ENCODE measurements around the gene FNDC10.
A peak's percentile ranks its signal among the peaks of the same experiment; 100 is the strongest.

FNDC10 gene

DNA sequence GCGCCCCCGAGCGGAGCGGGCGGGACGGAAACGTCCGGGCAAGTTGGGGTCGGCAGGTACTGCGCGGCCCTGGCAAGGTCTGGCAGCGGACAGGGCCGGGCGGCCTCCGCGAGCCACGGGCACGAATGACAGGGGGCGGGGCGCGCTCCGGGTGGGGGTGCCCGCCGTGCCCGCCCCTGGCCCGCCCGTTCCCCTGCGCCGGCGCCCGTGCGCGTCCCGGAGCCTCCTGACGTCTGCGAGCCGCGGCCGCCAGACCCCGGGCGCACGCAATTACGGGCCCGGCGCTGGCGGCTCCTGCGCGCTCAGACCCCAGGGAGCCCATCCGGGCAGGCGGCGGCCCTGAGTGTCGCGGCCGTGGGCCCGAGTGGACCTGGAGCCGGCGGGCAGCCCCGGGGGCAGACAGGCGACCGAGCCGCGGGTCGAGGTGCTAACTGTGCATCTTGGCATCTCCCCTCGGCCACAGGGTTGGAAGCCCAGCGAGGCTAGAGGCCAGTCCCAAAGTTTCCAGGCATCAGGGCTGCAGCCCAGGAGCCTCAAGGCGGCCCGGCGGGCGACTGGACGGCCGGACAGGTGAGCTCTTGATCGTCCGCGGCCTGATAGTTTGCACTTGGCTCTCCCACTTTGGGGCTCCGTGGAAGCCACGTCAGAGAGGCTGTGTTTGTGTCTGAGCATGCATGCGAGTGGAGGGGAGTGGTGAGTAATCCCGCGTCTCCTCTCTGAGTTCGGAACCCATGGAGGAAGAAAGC, 16.3 kb upstream of the FNDC10 start:
- no peak for DNase-seq (ENCODE audit: low read depth in 2 of 2)

DNA sequence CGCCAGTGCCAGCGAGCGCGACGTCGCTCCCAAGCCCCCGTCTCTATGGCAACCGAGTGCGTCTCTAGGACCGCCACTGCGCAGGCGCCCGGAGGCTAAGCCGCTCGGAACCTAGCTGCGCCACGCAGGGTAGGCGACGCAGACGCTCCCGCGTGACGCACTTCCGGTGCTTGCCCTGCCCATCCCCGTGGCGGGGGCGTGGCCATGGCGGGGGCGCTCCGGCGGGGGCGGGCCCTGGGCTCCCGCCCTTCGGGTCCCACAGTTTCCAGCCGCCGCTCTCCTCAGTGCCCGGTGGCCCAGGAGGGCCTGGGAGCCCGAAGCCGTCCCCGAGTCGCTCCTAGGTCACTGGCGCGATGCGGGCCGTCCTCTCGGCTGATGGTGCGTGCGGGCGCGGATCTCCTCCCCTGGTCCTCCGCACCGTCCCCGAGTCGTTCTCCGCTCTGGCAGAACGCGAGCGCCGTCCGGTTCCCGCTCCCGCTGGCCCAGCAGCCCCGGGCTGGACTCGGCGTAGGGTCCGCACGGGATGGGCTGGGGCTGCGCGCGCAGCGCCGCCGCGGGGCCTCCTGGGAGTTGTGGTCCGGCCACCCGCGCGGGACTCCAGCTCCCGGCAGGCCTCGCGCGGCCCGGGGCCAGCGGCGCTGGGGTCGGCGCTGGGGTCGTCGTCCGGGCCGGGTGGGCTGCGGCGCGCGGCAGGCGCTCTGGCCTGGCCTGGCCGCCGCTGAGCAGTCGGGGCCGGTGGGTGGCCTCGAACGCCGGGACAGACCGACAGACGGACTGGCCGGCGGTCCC, 15.5 kb upstream of the FNDC10 start, which contains the start of gene MIB2:
TSS of gene MIB2 (plus strand) at position 245 of the 789 bp plus-strand sequence. CDS start 7,953 bp downstream, outside the sequence.
- peak; percentile 94 to 95 for DNase-seq (ENCODE audit: low read depth in 2 of 2)

- no peak for DNase-seq (ENCODE audit: low read depth in 2 of 2)
These were observed 15.0 kb upstream of the FNDC10 start for GRCh38 chr1:1614954-1615255.

DNA sequence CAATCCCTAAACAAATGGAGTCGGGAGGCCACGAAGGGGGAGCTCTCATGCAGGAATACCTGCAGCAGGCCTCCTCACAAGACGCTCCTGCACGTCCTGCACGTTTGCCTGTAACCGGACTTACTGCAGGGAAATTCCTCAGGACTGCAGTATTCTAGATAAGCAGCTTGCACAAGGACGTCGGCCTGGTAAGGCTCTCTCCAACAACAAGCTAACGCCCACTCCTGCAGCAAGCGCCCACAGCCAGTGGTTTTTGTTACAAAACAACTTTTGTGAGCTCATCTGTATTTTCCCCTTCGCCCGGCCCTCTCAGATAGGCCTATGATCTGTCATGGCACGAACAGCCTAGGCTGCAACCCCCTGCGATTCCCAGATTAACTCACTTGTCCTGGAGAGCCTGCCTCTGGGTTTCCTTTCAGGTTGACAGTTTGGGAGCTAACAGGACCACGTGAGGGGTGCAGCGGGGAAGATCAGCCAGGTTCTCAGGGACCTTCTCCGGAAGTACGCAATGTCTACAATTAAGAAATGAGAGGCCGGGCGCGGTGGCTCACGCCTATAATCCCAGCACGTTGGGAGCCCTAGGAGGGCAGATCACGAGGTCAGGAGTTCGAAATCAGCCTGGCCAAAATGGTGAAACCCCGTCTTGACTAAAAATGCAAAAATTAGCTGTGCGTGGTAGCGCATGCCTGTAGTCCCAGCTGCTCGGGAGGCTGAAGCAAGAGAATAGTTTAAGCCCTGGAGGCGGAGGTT, 14.4 kb upstream of the FNDC10 start:
- no peak for DNase-seq (ENCODE audit: low read depth in 2 of 2)

- no peak for DNase-seq (ENCODE audit: low read depth in 2 of 2)
These were observed 13.7 kb upstream of the FNDC10 start for GRCh38 chr1:1613509-1614082.

- DNase-seq (ENCODE audit: low read depth in 2 of 2): no peak
These were observed 12.1 kb upstream of the FNDC10 start for GRCh38 chr1:1612104-1612400.

DNA sequence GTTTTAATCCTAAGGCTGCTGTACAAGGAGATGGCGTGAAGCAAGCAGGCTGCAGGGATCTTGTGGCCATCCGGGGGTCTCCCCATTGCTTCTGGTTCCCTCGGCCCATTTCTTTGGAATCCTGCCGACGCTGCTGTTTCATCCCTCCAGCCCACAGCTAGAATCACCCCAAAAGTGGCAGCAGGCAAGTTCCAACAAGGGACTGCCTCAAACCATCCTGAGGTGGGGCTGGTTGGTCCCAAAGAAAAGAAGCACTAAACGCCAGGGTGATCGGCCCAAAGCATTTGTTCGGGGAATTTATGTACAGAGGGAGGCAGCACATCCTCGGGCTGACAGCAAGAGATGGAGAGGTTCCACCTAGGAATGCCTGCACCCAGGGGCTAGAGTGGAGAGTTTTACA, 10.9 kb upstream of the FNDC10 start:
- DNase-seq (ENCODE audit: low read depth in 2 of 2): no peak

DNA sequence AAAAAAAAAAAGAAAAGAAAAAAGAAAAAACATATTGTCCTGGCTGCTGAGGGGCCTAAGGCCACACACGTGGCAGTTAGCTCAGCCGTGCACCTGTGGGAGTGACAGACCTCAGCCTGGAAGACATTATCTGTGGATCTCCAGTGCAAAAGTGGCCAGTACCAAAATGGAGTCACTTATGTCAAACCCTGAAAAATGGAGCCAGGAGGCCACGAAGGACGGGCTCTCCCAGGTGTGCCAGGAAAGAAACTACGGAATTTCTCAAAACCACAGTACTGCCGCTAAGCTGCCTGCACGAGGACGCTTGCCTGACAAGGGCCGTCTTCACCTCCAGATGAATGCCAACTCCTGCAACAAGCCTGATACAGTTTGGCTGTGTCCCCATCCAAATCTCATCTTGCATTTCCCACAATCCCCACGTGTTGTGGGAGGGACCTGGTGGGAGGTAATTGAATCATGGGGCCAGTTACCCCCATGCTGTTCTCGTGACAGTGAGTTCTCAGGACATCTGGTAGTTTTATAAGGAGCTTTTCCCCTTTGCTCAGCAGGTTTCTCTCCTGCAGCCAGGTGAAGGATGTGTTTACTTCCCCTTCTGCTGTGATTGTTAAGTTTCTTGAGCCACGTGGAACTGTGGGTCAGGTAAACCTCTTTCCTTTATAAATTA, 10.0 kb upstream of the FNDC10 start:
- DNase-seq (ENCODE audit: low read depth in 2 of 2): no peak

GRCh38 chr1:1606232-1606631, 6.3 kb upstream of the FNDC10 start:
- no peak for DNase-seq (ENCODE audit: low read depth in 2 of 2)

GRCh38 chr1:1605724-1606123, 5.8 kb upstream of the FNDC10 start:
- DNase-seq (ENCODE audit: low read depth in 2 of 2): no peak

- DNase-seq (ENCODE audit: low read depth in 2 of 2): no peak
These were observed 5.2 kb upstream of the FNDC10 start for GRCh38 chr1:1605034-1605591.

- no peak for DNase-seq (ENCODE audit: low read depth in 2 of 2)
These were observed 4.6 kb upstream of the FNDC10 start for GRCh38 chr1:1604374-1605033.

- DNase-seq (ENCODE audit: low read depth in 2 of 2): no peak
These were observed 3.9 kb upstream of the FNDC10 start for GRCh38 chr1:1603671-1604373.

GRCh38 chr1:1602968-1603506, 3.1 kb upstream of the FNDC10 start:
- no peak for DNase-seq (ENCODE audit: low read depth in 2 of 2)

GRCh38 chr1:1602304-1602967, 2.5 kb upstream of the FNDC10 start:
- no peak for DNase-seq (ENCODE audit: low read depth in 2 of 2)

- no peak for DNase-seq (ENCODE audit: low read depth in 2 of 2)
These were observed 1.8 kb upstream of the FNDC10 start for GRCh38 chr1:1601564-1602303.

DNA sequence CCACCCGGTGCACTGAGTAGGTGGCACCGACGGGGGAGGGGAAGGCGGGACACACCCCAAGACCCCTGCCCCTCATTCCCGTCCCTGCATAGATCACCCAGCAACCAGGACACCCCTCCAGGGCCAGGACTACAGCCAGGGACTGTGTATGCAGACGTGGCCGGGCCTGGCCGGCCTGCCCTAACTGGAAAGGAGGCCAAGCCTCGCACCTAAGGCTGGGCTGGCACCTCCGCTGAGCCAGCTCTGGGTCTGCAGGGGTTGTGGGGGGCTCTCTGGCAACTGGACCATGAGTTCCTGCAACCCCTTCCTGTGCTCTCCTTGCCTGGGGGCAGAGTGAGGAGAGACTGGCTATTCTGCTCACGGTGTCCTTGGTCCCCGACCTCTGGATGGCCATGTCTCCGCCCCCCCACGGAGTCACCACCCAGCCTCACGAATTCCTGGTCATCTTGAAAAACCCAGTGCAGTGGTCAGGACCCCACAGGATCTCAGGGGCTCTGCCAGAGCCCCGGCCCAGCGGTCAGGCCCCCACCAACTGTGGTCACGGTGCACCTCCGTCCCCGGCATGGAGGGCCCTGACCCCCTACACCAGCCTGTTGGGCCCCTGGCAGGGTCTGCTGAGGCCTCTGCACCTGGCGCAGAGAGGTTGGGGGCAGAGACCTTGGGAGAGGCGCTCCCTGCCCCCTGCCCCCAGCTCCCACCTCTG, 1.1 kb upstream of the FNDC10 start:
- no peak for DNase-seq (ENCODE audit: low read depth in 2 of 2)

Measured in activated CD4-positive, alpha-beta T cell treated with anti-CD3 and anti-CD28 coated beads for 24 hours (primary cell).